GM18505 (cell line): ENCODE measurements around the gene TCFL5.

ENCODE experiments used
- ATAC-seq: cut with Tn5 transposase; IDR thresholded peaks from one replicate; pipeline ENCODE4 v1.9.1; 2021; ENCODE audit not compliant: unreplicated experiment
- POLR2A ChIP-seq: IDR thresholded peaks from 4 replicates; pipeline ENCODE4 v1.6.1; 2011; ENCODE audit warnings: borderline replicate concordance; ENCODE audit not compliant: insufficient read depth, insufficient read length; ENCODE audit errors: extremely low read depth

TCFL5 gene

DNA sequence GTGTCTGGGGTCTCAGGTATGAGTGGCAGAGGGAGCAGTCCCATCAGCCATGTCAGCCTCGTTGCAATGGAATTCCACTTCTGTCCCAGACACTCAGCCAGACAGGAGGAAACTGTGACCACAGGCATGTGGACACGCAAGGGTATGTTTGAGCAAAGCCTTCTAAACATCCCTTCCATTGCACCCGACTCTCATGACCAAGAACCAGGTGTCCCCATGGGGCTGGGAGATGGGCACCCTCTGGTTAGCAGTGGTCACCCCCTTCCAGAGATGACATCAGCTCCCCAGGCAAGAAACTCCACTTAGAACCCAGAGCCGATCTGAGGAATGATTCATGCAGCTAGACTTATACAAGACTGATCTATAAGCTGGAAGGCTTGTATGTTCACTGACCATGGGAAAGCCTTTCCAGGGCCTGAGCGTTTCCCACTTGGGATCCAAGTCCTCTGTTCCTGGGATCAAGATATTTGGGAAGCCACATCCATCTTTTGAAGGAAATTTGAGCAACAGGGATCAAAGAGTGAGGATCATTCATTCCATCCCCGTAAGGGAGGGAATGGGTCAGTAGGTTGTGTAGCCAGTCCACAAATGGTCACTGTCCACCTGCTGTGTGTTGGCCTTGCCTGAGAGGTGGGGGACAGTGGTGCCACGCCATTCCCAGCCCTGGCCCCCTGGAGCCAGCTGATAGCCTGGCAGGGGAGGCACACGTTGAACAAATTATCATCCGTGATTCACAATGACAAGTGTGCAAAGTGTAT is 69.3 kb downstream of the TCFL5 start:
- no peak for ATAC-seq
- TF ChIP-seq POLR2A: no peak

DNA sequence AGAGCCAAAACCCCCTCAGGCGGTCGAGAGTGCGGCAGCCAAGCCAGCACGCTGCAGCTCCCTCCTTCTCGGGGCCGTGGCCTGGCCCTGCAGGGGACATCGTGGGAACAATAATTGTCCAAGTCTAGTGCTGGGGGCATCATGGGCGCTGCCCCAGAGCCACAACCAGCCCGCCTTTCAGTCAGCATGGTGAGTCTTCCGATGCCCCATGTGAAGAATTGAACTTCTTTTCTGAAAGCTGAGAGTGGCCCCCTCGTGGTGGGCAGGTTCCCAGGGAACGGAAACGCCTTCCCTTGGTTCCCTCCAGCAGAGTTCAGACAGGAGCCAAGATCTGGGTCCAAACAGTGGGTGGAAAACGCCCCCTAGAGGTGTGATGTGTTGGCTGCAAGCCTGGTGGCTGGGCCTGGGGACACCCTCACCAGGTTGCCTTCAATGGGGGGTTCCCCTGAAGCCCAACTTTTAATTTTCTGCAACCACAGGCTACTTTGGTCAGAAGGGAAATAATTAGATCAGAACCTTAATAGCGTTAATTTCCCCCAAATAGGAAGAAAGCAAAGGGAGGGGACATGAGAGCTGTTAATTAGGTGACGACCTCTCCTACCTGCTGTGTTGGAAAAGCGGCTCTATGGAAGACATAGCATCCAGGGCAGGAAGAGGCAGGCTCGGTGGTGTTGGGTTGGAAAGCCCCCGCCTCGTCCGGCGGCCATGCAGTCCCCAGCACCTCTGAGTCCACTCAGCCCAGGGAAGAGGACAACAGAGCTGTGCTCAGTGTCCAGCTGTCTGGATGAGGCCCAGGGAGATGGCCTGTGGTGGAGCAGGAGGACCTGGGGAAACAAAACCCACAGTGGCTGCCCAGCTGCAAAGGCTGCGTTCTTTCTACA is 70.1 kb downstream of the TCFL5 start:
- TF ChIP-seq POLR2A: no peak
- no peak for ATAC-seq
